T follicular helper cell (primary cell): Measurements from ENCODE around the gene DACT1.

Experiments
- DNase-seq: peaks from one replicate; pipeline ENCODE4 v3.0.0-alpha.2; 2020; ENCODE audit warnings: low read depth

The DACT1 gene

GRCh38 chr14:58668848-58669480 lies 31.2 kb downstream of the DACT1 start:
- no peak for DNase-seq

DNA sequence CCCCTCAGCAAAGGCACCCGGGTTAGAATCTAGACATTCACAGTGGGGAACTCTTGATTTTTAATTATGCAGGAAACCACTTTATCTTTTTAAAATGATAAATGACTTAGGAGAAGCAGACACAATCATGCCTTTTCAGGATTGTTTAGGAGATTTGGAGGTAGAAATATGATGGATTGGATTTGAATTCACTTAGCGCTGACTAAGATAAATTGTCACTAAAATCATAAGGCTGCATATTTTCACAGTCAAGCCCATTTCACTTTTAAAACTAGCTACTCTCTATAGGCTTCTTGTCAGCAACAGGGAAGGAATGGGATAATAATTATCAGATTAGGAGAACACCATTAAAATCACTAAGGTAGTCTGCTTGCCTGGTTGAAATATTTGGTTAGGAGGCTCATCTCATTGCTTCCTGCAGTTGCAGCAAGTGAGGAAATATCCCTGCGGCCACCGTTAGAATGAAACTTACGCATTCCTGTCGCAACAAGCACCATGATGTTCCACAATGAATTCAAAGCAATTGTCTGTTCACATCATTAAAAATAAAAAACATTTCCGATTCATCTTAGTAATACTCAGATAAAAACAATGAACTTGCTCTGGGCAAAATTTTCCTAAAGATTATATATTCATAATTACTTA lies 31.9 kb downstream of the DACT1 start:
- no peak for DNase-seq

DNA sequence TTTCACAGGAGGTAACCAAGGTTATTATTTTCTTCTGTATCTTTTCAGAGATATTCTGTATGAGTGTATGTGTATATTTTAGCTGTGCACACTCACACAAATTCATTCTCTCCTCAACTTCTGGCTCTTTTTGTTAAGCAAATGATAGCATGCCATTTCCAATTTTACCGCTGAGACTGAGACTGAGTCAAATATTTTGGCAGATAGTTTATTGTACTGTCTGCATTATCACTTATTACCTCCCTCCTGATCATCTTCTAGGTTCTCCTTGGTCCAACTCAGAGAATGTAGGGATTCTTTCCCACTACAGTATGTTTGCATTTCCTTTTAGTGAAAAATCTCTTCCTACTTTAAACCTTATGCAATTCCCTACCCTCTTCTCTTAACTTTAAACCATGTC lies 33.3 kb downstream of the DACT1 start:
- no peak for DNase-seq

DNA sequence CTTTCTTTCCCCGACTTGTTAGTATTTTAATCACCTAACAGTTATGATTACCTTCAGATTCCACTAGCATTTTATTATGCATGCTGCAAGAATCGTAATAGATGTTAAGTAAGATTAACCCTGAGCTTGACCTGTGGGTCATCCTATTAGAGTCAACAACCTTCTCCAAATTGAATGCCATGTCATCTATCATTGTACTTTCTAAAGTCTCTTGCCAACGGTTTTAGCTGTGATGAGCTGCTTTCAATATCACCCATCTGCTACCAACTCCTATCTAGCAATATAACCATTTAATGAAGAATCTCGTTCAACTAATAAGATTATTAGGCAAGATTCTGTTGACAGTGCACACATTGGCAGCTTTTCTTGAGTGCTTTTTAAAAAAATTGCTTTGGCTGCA lies 33.7 kb downstream of the DACT1 start:
- no peak for DNase-seq

GRCh38 chr14:58673722-58674121 lies 36.0 kb downstream of the DACT1 start:
- DNase-seq: no peak

- DNase-seq: no peak
Measured at GRCh38 chr14:58677001-58677400, 39.2 kb downstream of the DACT1 start.

GRCh38 chr14:58677517-58677916 lies 39.8 kb downstream of the DACT1 start:
- no peak for DNase-seq

DNA sequence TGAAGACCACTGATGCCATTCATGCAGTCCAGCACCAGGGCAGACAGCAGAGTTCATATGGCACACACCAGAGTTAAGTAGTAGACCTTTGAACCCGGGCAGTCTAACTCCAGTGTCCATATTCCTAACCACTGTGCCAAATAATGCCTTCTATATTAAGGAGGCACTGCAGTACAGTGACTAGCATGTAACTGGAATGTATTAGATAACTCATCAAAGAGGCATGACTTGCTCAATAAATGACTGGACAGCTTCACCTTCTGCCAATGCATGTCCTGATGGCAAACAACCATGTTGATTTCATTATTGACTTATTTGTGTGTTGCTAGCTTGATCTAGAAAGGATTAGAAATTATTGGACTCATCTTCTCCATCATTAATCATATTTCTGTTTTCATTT lies 40.2 kb downstream of the DACT1 start:
- no peak for DNase-seq

- no peak for DNase-seq
Measured at GRCh38 chr14:58680698-58681097, 42.9 kb downstream of the DACT1 start.

DNA sequence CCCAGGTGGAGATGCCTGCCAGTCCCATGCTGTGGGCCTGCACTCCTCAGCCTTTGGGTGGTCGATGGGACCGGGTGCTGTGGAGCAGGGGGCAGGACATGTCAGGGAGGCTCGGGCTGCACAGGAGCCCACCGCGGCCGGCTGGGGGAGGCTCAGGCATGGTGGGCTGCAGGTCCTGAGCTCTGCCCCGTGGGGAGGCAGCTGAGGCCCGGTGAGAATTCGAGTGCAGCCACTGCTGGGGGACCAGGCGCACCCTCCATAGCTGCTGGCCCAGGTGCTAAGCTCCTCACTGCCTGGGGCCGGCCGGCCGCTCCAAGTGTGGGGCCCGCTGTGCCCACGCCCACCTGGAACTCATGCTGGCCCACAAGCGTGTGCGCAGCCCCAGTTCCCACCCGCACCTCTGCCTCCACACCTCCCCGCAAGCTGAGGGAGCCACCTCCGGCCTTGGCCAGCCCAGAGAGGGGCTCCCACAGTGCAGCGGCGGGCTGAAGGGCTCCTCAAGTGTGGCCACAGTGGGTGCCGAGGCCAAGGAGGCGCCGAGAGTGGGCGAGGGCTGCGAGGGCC lies 49.6 kb downstream of the DACT1 start:
- DNase-seq: no peak

GRCh38 chr14:58690801-58691516 lies 53.2 kb downstream of the DACT1 start:
- no peak for DNase-seq

DNA sequence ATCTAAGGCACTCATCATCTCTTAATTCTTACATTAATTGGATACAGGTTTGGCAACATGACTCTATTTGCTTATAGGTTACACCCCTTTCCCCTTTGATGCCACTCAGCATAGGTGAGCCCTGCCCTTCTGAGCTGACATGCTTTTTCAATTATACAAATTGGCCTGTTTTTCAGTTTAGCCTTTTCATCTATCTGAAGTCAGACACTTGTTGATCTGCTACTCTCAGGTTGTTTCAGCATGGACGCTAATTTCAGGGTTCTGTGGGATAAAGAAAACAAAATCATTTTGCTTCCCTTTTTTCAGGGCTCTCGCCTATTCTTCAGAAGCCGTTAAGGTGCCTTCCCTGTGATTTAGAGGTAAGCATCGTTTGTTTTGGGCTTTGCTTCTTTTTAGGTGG lies 55.3 kb downstream of the DACT1 start:
- DNase-seq: no peak

DNA sequence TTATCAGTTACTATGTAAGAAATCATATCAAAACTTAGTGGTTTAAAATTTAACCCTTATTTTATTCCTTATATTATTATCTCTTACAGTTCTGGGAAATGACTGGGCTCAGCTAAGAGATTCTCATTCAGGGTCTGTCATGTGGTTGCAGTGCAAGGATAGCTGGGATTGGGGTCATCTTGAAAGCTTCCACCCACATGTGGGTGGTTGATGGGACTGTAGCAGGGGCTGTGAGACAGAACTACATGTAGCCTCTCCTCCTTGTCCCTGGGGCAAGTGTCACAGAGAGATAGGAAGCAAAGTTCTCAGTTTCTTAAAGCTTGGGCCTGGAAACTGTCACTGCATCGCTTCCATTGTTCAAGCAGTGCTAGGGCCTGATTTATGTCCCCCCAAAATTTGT lies 57.8 kb downstream of the DACT1 start:
- DNase-seq: no peak

DNA sequence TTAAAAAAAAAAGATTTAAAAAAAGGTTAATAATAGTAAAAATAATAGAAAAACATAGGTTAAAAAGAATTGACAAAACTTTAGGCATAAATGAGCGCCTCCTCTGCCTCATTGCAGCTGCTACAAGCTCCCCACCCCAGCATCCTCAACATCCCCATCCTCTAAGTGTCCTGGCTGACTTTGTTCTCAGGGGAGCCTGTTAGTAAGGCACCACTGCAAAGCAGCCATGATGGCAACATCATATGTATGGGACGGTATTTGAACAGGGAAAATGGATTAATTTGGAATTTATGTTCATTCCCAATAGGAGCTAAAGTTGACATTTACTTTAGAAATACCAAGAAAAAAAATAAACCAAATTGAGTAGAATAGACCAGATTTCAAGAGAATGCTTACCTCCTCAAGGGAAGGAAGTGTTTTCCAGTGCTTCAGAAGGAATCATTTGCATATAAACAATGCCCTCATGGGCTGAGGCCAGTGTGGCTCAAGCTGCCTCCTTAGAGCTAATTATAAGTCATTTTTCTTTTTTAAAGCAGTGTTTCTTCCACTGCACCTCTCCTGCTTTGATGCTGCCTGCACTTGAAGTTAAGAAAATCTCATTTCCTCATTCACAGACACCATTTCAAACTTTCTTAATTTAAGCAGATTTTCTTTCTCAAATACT lies 59.6 kb downstream of the DACT1 start:
- no peak for DNase-seq
